ENCODE results near the gene ACP7. TPM values are rescaled to one million over a fixed set of nuclear protein-coding genes. Genes with fewer than 3 reads are reported as not detected.

The ACP7 gene
- not detected for total RNA-seq

GRCh38 chr19:39083983-39084731, at the start of gene ACP7:
Gene ACP7 (plus strand): TSS chr19:39084368. CDS start chr19:39085270, 902 bp downstream.
- intact Hi-C loops (cut with micrococcal nuclease) = loop anchor here (1.0 kb wide), 1 partner anchor 11 kb away; no protein-coding TSS in a partner anchor
- peak; percentile 23 for DNase-seq
- no peaks in the 10 kb centered on the region for H3K9me3 Mint-ChIP-seq
- peaks cover 30% of the 10 kb centered on the region for H3K27me3 Mint-ChIP-seq (ENCODE audit: low read depth)
- peaks cover 9% of the 10 kb centered on the region for H3K4me1 Mint-ChIP-seq (ENCODE audit: low read depth)
- CTCF ChIA-PET = interaction anchor here (1.2 kb wide), 1 partner anchor 394 kb away, joined by 3 read pairs; no protein-coding TSS in a partner anchor
- peak within 1 kb of the TSS; percentile 63 for H3K4me3 Mint-ChIP-seq
- H3K27ac Mint-ChIP-seq = peak within 1 kb of the TSS; percentile 2
- no peaks in the 10 kb centered on the region for H3K36me3 Mint-ChIP-seq (ENCODE audit: low read depth)

- Mint-ChIP-seq H3K36me3 (ENCODE audit: low read depth) (no peaks in the 10 kb centered on the region), H3K4me3 (no peak overlapping the region), H3K27me3 (ENCODE audit: low read depth) (peaks cover 17% of the 10 kb centered on the region), H3K4me1 (ENCODE audit: low read depth) (peaks cover 2% of the 10 kb centered on the region), H3K27ac (no peak overlapping the region), H3K9me3 (no peaks in the 10 kb centered on the region)
- CTCF ChIA-PET = no interaction called here
- no peak for DNase-seq
- intact Hi-C loops (cut with micrococcal nuclease) = no loop called here
Observed at GRCh38 chr19:39036581-39036980, 47.6 kb upstream of the ACP7 start.

- Mint-ChIP-seq H3K27me3 (ENCODE audit: low read depth) (peaks cover 15% of the 10 kb centered on the region), H3K4me1 (ENCODE audit: low read depth) (peaks cover 2% of the 10 kb centered on the region), H3K27ac (no peak overlapping the region), H3K9me3 (no peaks in the 10 kb centered on the region), H3K36me3 (ENCODE audit: low read depth) (no peaks in the 10 kb centered on the region), H3K4me3 (no peak overlapping the region)
- intact Hi-C loops (cut with micrococcal nuclease) = no loop called here
- no peak for DNase-seq
- CTCF ChIA-PET = no interaction called here
Observed at GRCh38 chr19:39037194-39037593, 47.0 kb upstream of the ACP7 start.

GRCh38 chr19:39038098-39038497, 46.1 kb upstream of the ACP7 start:
- CTCF ChIA-PET = interaction anchor here (0.6 kb wide), 1 partner anchor 75 kb away, joined by 3 read pairs; no protein-coding TSS in a partner anchor
- intact Hi-C loops (cut with micrococcal nuclease) = loop anchor here (2.0 kb wide), 1 partner anchor 75 kb away; no protein-coding TSS in a partner anchor
- peak; percentile 24 for DNase-seq
- no peaks in the 10 kb centered on the region for H3K36me3 Mint-ChIP-seq (ENCODE audit: low read depth)
- H3K27ac Mint-ChIP-seq = peak overlapping the region; percentile 18
- H3K9me3 Mint-ChIP-seq = no peaks in the 10 kb centered on the region
- H3K4me1 Mint-ChIP-seq (ENCODE audit: low read depth) = no peaks in the 10 kb centered on the region
- H3K27me3 Mint-ChIP-seq (ENCODE audit: low read depth) = peaks cover 7% of the 10 kb centered on the region
- no peak overlapping the region for H3K4me3 Mint-ChIP-seq

- Mint-ChIP-seq H3K4me3 (no peak overlapping the region), H3K4me1 (ENCODE audit: low read depth) (no peaks in the 10 kb centered on the region), H3K36me3 (ENCODE audit: low read depth) (no peaks in the 10 kb centered on the region), H3K9me3 (no peaks in the 10 kb centered on the region), H3K27ac (no peak overlapping the region), H3K27me3 (ENCODE audit: low read depth) (peaks cover 2% of the 10 kb centered on the region)
- CTCF ChIA-PET = interaction anchor here (0.6 kb wide), 1 partner anchor 69 kb away, joined by 3 read pairs; no protein-coding TSS in a partner anchor
- DNase-seq = no peak
- intact Hi-C loops (cut with micrococcal nuclease) = no loop called here
Observed at GRCh38 chr19:39045506-39045905, 38.7 kb upstream of the ACP7 start.

- no peak for DNase-seq
- Mint-ChIP-seq H3K27ac (no peak overlapping the region), H3K4me3 (no peak overlapping the region), H3K36me3 (ENCODE audit: low read depth) (no peaks in the 10 kb centered on the region), H3K4me1 (ENCODE audit: low read depth) (no peaks in the 10 kb centered on the region), H3K9me3 (no peaks in the 10 kb centered on the region), H3K27me3 (ENCODE audit: low read depth) (peaks cover 2% of the 10 kb centered on the region)
- intact Hi-C loops (cut with micrococcal nuclease) = no loop called here
- CTCF ChIA-PET = interaction anchor here (0.5 kb wide), 1 partner anchor 1305 kb away, joined by 4 read pairs; no protein-coding TSS in a partner anchor
Observed at GRCh38 chr19:39046037-39046821, 37.9 kb upstream of the ACP7 start.

GRCh38 chr19:39047073-39047472, 37.1 kb upstream of the ACP7 start:
- H3K27ac Mint-ChIP-seq = no peak overlapping the region
- H3K27me3 Mint-ChIP-seq (ENCODE audit: low read depth) = peaks cover 2% of the 10 kb centered on the region
- intact Hi-C loops (cut with micrococcal nuclease) = no loop called here
- H3K36me3 Mint-ChIP-seq (ENCODE audit: low read depth) = no peaks in the 10 kb centered on the region
- no peaks in the 10 kb centered on the region for H3K4me1 Mint-ChIP-seq (ENCODE audit: low read depth)
- no peak for DNase-seq
- CTCF ChIA-PET = no interaction called here
- H3K4me3 Mint-ChIP-seq = no peak overlapping the region
- H3K9me3 Mint-ChIP-seq = no peaks in the 10 kb centered on the region

- H3K9me3 Mint-ChIP-seq = peaks cover 2% of the 10 kb centered on the region
- no peaks in the 10 kb centered on the region for H3K36me3 Mint-ChIP-seq (ENCODE audit: low read depth)
- peaks cover 2% of the 10 kb centered on the region for H3K27me3 Mint-ChIP-seq (ENCODE audit: low read depth)
- H3K4me1 Mint-ChIP-seq (ENCODE audit: low read depth) = no peaks in the 10 kb centered on the region
- peak; percentile 74 for DNase-seq
- CTCF ChIA-PET = interaction anchor here (0.5 to 2.0 kb wide), 17 partner anchors 9 to 169 kb away, joined by 3 to 5 read pairs (median 4); no protein-coding TSS in a partner anchor
- no peak overlapping the region for H3K27ac Mint-ChIP-seq
- H3K4me3 Mint-ChIP-seq = no peak overlapping the region
- intact Hi-C loops (cut with micrococcal nuclease) = loop anchor here (1.0 kb wide), 2 partner anchors 58 to 135 kb away; no protein-coding TSS in a partner anchor
Observed at GRCh38 chr19:39052243-39052746, 31.9 kb upstream of the ACP7 start.

GRCh38 chr19:39052846-39053245, 31.3 kb upstream of the ACP7 start:
- intact Hi-C loops (cut with micrococcal nuclease) = loop anchor here (1.0 kb wide), 2 partner anchors 57 to 134 kb away; no protein-coding TSS in a partner anchor
- CTCF ChIA-PET = interaction anchor here (0.6 to 2.0 kb wide), 7 partner anchors 9 to 119 kb away, joined by 3 to 5 read pairs (median 4); no protein-coding TSS in a partner anchor
- H3K4me1 Mint-ChIP-seq (ENCODE audit: low read depth) = no peaks in the 10 kb centered on the region

GRCh38 chr19:39053276-39054090, 30.7 kb upstream of the ACP7 start:
- no peaks in the 10 kb centered on the region for H3K4me1 Mint-ChIP-seq (ENCODE audit: low read depth)
- no peak for DNase-seq
- H3K36me3 Mint-ChIP-seq (ENCODE audit: low read depth) = no peaks in the 10 kb centered on the region
- peaks cover 2% of the 10 kb centered on the region for H3K9me3 Mint-ChIP-seq
- no peaks in the 10 kb centered on the region for H3K27me3 Mint-ChIP-seq (ENCODE audit: low read depth)
- intact Hi-C loops (cut with micrococcal nuclease) = no loop called here
- CTCF ChIA-PET = no interaction called here
- H3K4me3 Mint-ChIP-seq = no peak overlapping the region
- H3K27ac Mint-ChIP-seq = no peak overlapping the region

More at GRCh38 chr19:39052846-39053245, 31.3 kb upstream of the ACP7 start:
- no peak overlapping the region for H3K4me3 Mint-ChIP-seq
- no peak overlapping the region for H3K27ac Mint-ChIP-seq
- DNase-seq = no peak
- H3K36me3 Mint-ChIP-seq (ENCODE audit: low read depth) = no peaks in the 10 kb centered on the region
- peaks cover 2% of the 10 kb centered on the region for H3K9me3 Mint-ChIP-seq
- no peaks in the 10 kb centered on the region for H3K27me3 Mint-ChIP-seq (ENCODE audit: low read depth)

GRCh38 chr19:39054091-39054470, 30.1 kb upstream of the ACP7 start:
- H3K27me3 Mint-ChIP-seq (ENCODE audit: low read depth) = no peaks in the 10 kb centered on the region
- H3K4me3 Mint-ChIP-seq = no peak overlapping the region
- H3K36me3 Mint-ChIP-seq (ENCODE audit: low read depth) = no peaks in the 10 kb centered on the region
- H3K27ac Mint-ChIP-seq = no peak overlapping the region
- H3K4me1 Mint-ChIP-seq (ENCODE audit: low read depth) = no peaks in the 10 kb centered on the region
- no peak for DNase-seq
- peaks cover 2% of the 10 kb centered on the region for H3K9me3 Mint-ChIP-seq
- intact Hi-C loops (cut with micrococcal nuclease) = no loop called here
- CTCF ChIA-PET = no interaction called here

Measured in activated naive CD4-positive, alpha-beta T cell treated with anti-CD3 and anti-CD28 coated beads for 36 hours (primary cell).